Activated CD4-positive, alpha-beta T cell treated with anti-CD3 and anti-CD28 coated beads for 36 hours (primary cell): Measurements from ENCODE around the gene CGAS. TPM values are rescaled to one million over a fixed set of nuclear protein-coding genes. Genes with fewer than 3 reads are reported as not detected.
"Not testable (repeated sequence)": the region's sequence is repeated elsewhere in the genome, so short reads cannot be mapped to it uniquely, and the experiment has no call there.

ENCODE experiments used
- ATAC-seq: fragments of 200-7000 bp; cut with Tn5 transposase; one replicate; pipeline ENCODE4 v1.10.0; 2021; ENCODE audit warnings: mild to moderate bottlenecking, moderate library complexity
- CTCF ChIA-PET: fragments of 350-600 bp; sonication (Branson Sonifier 250); formaldehyde crosslinking; loops from one replicate; lab custom pipeline; 2021; ENCODE audit warnings: antibody characterized with exemption; lab: Charles Lee
- POLR2A ChIA-PET: fragments of 350-600 bp; sonication (Branson Sonifier 250); formaldehyde crosslinking; loops from one replicate; lab custom pipeline; 2021; ENCODE audit warnings: antibody characterized with exemption, inconsistent platforms; lab: Charles Lee
- DNase-seq: peaks from one replicate; pipeline ENCODE4 v3.0.0-alpha.2; 2020
- H3K27ac Mint-ChIP-seq: one replicate; pipeline ENCODE4 v1.8.0; 2021; ENCODE audit warnings: mixed read lengths
- H3K27me3 Mint-ChIP-seq: one replicate; pipeline ENCODE4 v1.8.0; 2021; ENCODE audit warnings: mixed read lengths
- H3K36me3 Mint-ChIP-seq: one replicate; pipeline ENCODE4 v1.8.0; 2021; ENCODE audit warnings: low read depth, mixed read lengths
- H3K4me1 Mint-ChIP-seq: one replicate; pipeline ENCODE4 v1.8.0; 2021; ENCODE audit warnings: mixed read lengths
- H3K4me3 Mint-ChIP-seq: one replicate; pipeline ENCODE4 v1.8.0; 2021; ENCODE audit warnings: mild to moderate bottlenecking, moderate library complexity, mixed read lengths
- H3K9me3 Mint-ChIP-seq: one replicate; pipeline ENCODE4 v1.8.0; 2021; ENCODE audit warnings: low read depth, mixed read lengths
- intact Hi-C, 2 experiments: fragments of 100-400 bp; cut with DNase I in 1 of 2; cut with micrococcal nuclease in 1 of 2; formaldehyde crosslinking; loops; one replicate each; pipeline versions ENCODE4 v1.14.2 to v1.15.1; 2022 to 2024; cut with DNase I, micrococcal nuclease
- total RNA-seq, 2 experiments: library from RNA; stranded (reverse); gene quantifications; one replicate each; pipeline ENCODE4 v1.2.3, GENCODE V29; 2021

The CGAS gene
- total RNA-seq, 2 experiments from 2014 or later: 22.2 to 24.1 TPM

- H3K36me3 Mint-ChIP-seq, H3K9me3 Mint-ChIP-seq, intact Hi-C loops, H3K4me1 Mint-ChIP-seq, POLR2A ChIA-PET, DNase-seq, ATAC-seq, H3K27ac Mint-ChIP-seq, H3K27me3 Mint-ChIP-seq, H3K4me3 Mint-ChIP-seq: not testable (repeated sequence)
- CTCF ChIA-PET: interaction anchor here (0.7 kb wide), 1 partner anchor 422 kb away, joined by 3 read pairs; no protein-coding TSS in a partner anchor
These were observed 70.6 kb downstream of the CGAS start for GRCh38 chr6:73381531-73381930.

GRCh38 chr6:73377225-73377624 is 74.9 kb downstream of the CGAS start:
- Mint-ChIP-seq H3K9me3 (no peaks in the 10 kb centered on the region), H3K27me3 (no peaks in the 10 kb centered on the region), H3K27ac (no peak overlapping the region), H3K4me3 (no peak overlapping the region), H3K36me3 (no peaks in the 10 kb centered on the region), H3K4me1 (no peaks in the 10 kb centered on the region)
- intact Hi-C loops: no loop called here
- CTCF ChIA-PET: interaction anchor here (0.5 to 1.4 kb wide), 2 partner anchors 11 to 223 kb away, joined by 3 to 6 read pairs; no protein-coding TSS in a partner anchor
- no peak for DNase-seq
- POLR2A ChIA-PET: no interaction called here
- ATAC-seq: no peak

- Mint-ChIP-seq H3K4me3 (no peak overlapping the region), H3K27ac (no peak overlapping the region), H3K4me1 (no peaks in the 10 kb centered on the region), H3K27me3 (no peaks in the 10 kb centered on the region), H3K9me3 (no peaks in the 10 kb centered on the region), H3K36me3 (no peaks in the 10 kb centered on the region)
- no peak for ATAC-seq
- intact Hi-C loops: no loop called here
- DNase-seq: no peak
- ChIA-PET POLR2A (no interaction called here), CTCF (interaction anchor here (0.6 to 1.2 kb wide), 6 partner anchors 9 to 848 kb away, joined by 3 to 4 read pairs (median 3); no protein-coding TSS in a partner anchor)
These were observed 76.9 kb downstream of the CGAS start for GRCh38 chr6:73375216-73375615.

Other genes starting within 250 kb of the CGAS start
- not detected for gene KHDC1L, start 226.8 kb downstream of the CGAS start, total RNA-seq
- gene KHDC1, start 189.1 kb downstream of the CGAS start, total RNA-seq: 1 to 10 TPM; 2.8 to 4.2 TPM
- not detected for gene DPPA5, start 98.0 kb downstream of the CGAS start, total RNA-seq
- not detected for gene KHDC3L, start 89.6 kb downstream of the CGAS start, total RNA-seq
- gene OOEP, start 82.4 kb downstream of the CGAS start, total RNA-seq: under 1 TPM; 0.55 to 0.86 TPM
- gene DDX43, start 57.5 kb downstream of the CGAS start, total RNA-seq: under 1 TPM; 0.51 to 0.66 TPM
- 10 to 100 TPM; 45.0 to 49.7 TPM for gene MTO1, start 9.4 kb upstream of the CGAS start, total RNA-seq
- over 10,000 TPM; 11,209 to 15,482 TPM for gene EEF1A1, start 68.7 kb upstream of the CGAS start, total RNA-seq
- 1 to 10 TPM; 3.2 to 4.0 TPM for gene SLC17A5, start 201.7 kb upstream of the CGAS start, total RNA-seq
- 10 to 100 TPM; 13.2 to 15.8 TPM for gene CD109, start 243.9 kb upstream of the CGAS start, total RNA-seq